ENCODE measurements around the gene PLVAP.
A peak's percentile ranks its signal among the peaks of the same experiment; 100 is the strongest.

Gene PLVAP

GRCh38 chr19:17303167-17303939, 73.8 kb downstream of the PLVAP start, which contains the start of gene ABHD8:
Gene ABHD8, minus strand, starts transcription at chr19:17303425. Its CDS starts 1,809 bp downstream, at chr19:17301616.
- peak; percentile 85 for DNase-seq (ENCODE audit: low read depth, low spot score)

- no peak for DNase-seq (ENCODE audit: low read depth, low spot score)
Observed at GRCh38 chr19:17302391-17303166, 74.6 kb downstream of the PLVAP start.
